HG03103 (cell line): ENCODE data around the gene AGR2.

Experiments used
- ATAC-seq: cut with Tn5 transposase; IDR thresholded peaks from one replicate; pipeline ENCODE4 v1.9.1; 2021; ENCODE audit warnings: low read depth; ENCODE audit not compliant: unreplicated experiment

AGR2 gene

GRCh38 chr7:16815001-16815400 lies 10.2 kb upstream of the AGR2 start:
- ATAC-seq: no peak

- ATAC-seq: no peak
Observed at GRCh38 chr7:16813232-16813616, 8.4 kb upstream of the AGR2 start.

- no peak for ATAC-seq
Observed at GRCh38 chr7:16812542-16813231, 7.9 kb upstream of the AGR2 start.

- ATAC-seq: no peak
Observed at GRCh38 chr7:16811551-16811950, 6.8 kb upstream of the AGR2 start.

GRCh38 chr7:16810573-16810972 lies 5.8 kb upstream of the AGR2 start:
- ATAC-seq: no peak

GRCh38 chr7:16810112-16810511 lies 5.3 kb upstream of the AGR2 start:
- ATAC-seq: no peak

- no peak for ATAC-seq
Observed at GRCh38 chr7:16805441-16805840, 642 bp upstream of the AGR2 start.

- no peak for ATAC-seq
Observed at GRCh38 chr7:16803881-16804673, 722 bp downstream of the AGR2 start.

- ATAC-seq: no peak
Observed at GRCh38 chr7:16803125-16803524, 1.7 kb downstream of the AGR2 start.

GRCh38 chr7:16801579-16801978 lies 3.2 kb downstream of the AGR2 start:
- no peak for ATAC-seq

- peak; percentile 67 for ATAC-seq
Observed at GRCh38 chr7:16801111-16801542, 3.7 kb downstream of the AGR2 start.

GRCh38 chr7:16795624-16796023 lies 9.2 kb downstream of the AGR2 start:
- no peak for ATAC-seq

GRCh38 chr7:16794986-16795385 lies 9.8 kb downstream of the AGR2 start:
- ATAC-seq: no peak

GRCh38 chr7:16791905-16792698 lies 12.7 kb downstream of the AGR2 start:
- ATAC-seq: no peak

- no peak for ATAC-seq
Observed at GRCh38 chr7:16791071-16791470, 13.7 kb downstream of the AGR2 start.

GRCh38 chr7:16787127-16787526 lies 17.7 kb downstream of the AGR2 start:
- no peak for ATAC-seq

GRCh38 chr7:16786257-16786656 lies 18.5 kb downstream of the AGR2 start:
- no peak for ATAC-seq

GRCh38 chr7:16785846-16786245 lies 19.0 kb downstream of the AGR2 start:
- no peak for ATAC-seq

GRCh38 chr7:16785321-16785720 lies 19.5 kb downstream of the AGR2 start:
- ATAC-seq: no peak

- no peak for ATAC-seq
Observed at GRCh38 chr7:16780596-16780995, 24.2 kb downstream of the AGR2 start.

- ATAC-seq: no peak
Observed at GRCh38 chr7:16779051-16779450, 25.7 kb downstream of the AGR2 start.
